Esophagus squamous epithelium (tissue), 5 donors: ENCODE measurements around the gene SLC19A1. TPM values are rescaled to one million over a fixed set of nuclear protein-coding genes. Genes with fewer than 3 reads are reported as not detected.

Experiments
- DNase-seq: peaks from one replicate; lab custom pipeline; 2025; lab: John Stamatoyannopoulos, UW
- H3K27ac ChIP-seq, 4 donors: fragments of 200-600 bp; sonication (generic); one replicate each; pipeline ENCODE4 v1.5.1; 2016 to 2019; ENCODE audit warnings: mild to moderate bottlenecking in 1 of 4
- H3K27me3 ChIP-seq, 4 donors: fragments of 200-600 bp; sonication (generic); 1 replicate in 3 of 4; 2 replicates in 1 of 4; pipeline versions ENCODE4 v1.5.1 to v1.6.0; 2017 to 2021; ENCODE audit warnings: antibody characterized with exemption in 1 of 4
- H3K36me3 ChIP-seq, 3 donors: fragments of 200-600 bp; sonication (generic); one replicate each; pipeline ENCODE4 v1.5.1; 2016 to 2019
- H3K4me1 ChIP-seq, 3 donors: fragments of 200-600 bp; sonication (generic); one replicate each; pipeline ENCODE4 v1.5.1; 2017 to 2019
- H3K4me3 ChIP-seq, 4 donors: fragments of 200-600 bp; sonication (generic); 1 replicate in 3 of 4; 2 replicates in 1 of 4; pipeline ENCODE4 v1.5.1; 2016 to 2019; ENCODE audit warnings: mild to moderate bottlenecking in 2 of 4, moderate library complexity in 1 of 4
- H3K9me3 ChIP-seq, 3 donors: fragments of 200-600 bp; sonication (generic); one replicate each; pipeline ENCODE4 v1.5.1; 2016 to 2019
- CTCF ChIP-seq, 6 experiments: fragments of 450-650 bp in 4 of 6; fragments of 200-600 bp in 2 of 6; sonication (generic) in 2 of 6; IDR thresholded peaks; one replicate each; pipeline ENCODE4 v1.5.1; 2016 to 2019; ENCODE audit warnings: antibody characterized with exemption in 6 of 6, mild to moderate bottlenecking in 4 of 6, moderate library complexity in 4 of 6
- POLR2A ChIP-seq, 4 donors: fragments of 450-650 bp; IDR thresholded peaks; one replicate each; pipeline ENCODE4 v1.6.1; 2017; ENCODE audit warnings: antibody characterized with exemption in 4 of 4, mild to moderate bottlenecking in 4 of 4, moderate library complexity in 3 of 4
- WGBS, 2 donors: methylation state at CpG; one replicate each; pipeline ENCODE4 v1.1.5; 2018; 5-methylcytosine and 5-hydroxymethylcytosine counted together
- intact Hi-C: fragments of 100-400 bp; cut with DNase I; formaldehyde crosslinking; loops from one replicate; pipeline ENCODE4 v1.15.0; 2022
- total RNA-seq, 4 donors: library from RNA; depleted of rRNA; stranded (reverse); fragments of >200 nt; gene quantifications; one replicate each; pipeline ENCODE4 v1.1.0, GENCODE V29; 2016
- donor health status: DM: yes; HTN: yes; CAD: no.

SLC19A1 gene
- total RNA-seq, 4 donors from 2014 or later, result 1.6 to 4.6 (median 2.9) TPM

GRCh38 chr21:45461369-45461750 is 80.9 kb downstream of the SLC19A1 start:
- intact Hi-C loops, result no loop called here
- Histone ChIP-seq H3K4me3 (no peak overlapping the region), H3K36me3 (peaks cover 0 to 17% (median 0%) of the 10 kb centered on the region in 3 donors), H3K9me3 (peaks cover 0 to 9% (median 0%) of the 10 kb centered on the region in 3 donors), H3K4me1 (peaks cover 5 to 35% (median 9%) of the 10 kb centered on the region in 3 donors), H3K27me3 (peaks cover 0 to 45% (median 0%) of the 10 kb centered on the region in 4 donors), H3K27ac (no peak overlapping the region)
- no peak for DNase-seq
- WGBS, 2 donors, result 89 to 91% methylated on average over 2 to 3 of the region's 5 CpGs
- TF ChIP-seq CTCF (IDR thresholded peaks at IDR 0.05) (no peak), POLR2A (IDR thresholded peaks at IDR 0.05) (no peak)

GRCh38 chr21:45460611-45461368 is 81.5 kb downstream of the SLC19A1 start:
- TF ChIP-seq POLR2A (IDR thresholded peaks at IDR 0.05) (no peak), CTCF (IDR thresholded peaks at IDR 0.05) (no peak)
- H3K4me3 ChIP-seq, result no peak overlapping the region
- peaks cover 0 to 45% (median 0%) of the 10 kb centered on the region in 4 donors for H3K27me3 ChIP-seq
- peaks cover 0 to 9% (median 0%) of the 10 kb centered on the region in 3 donors for H3K9me3 ChIP-seq
- H3K27ac ChIP-seq, result no peak overlapping the region
- intact Hi-C loops, result no loop called here
- no peak for DNase-seq
- WGBS, 2 donors, result 74 to 75% methylated on average over 8 of the region's 9 CpGs
- H3K4me1 ChIP-seq, result peaks cover 10 to 39% (median 15%) of the 10 kb centered on the region in 3 donors
- peaks cover 0 to 17% (median 0%) of the 10 kb centered on the region in 3 donors for H3K36me3 ChIP-seq

GRCh38 chr21:45460011-45460565 is 82.2 kb downstream of the SLC19A1 start:
- Histone ChIP-seq H3K9me3 (peaks cover 0 to 9% (median 0%) of the 10 kb centered on the region in 3 donors), H3K4me1 (peaks cover 17 to 46% (median 22%) of the 10 kb centered on the region in 3 donors), H3K4me3 (no peak overlapping the region), H3K27ac (no peak overlapping the region), H3K36me3 (peaks cover 0 to 17% (median 0%) of the 10 kb centered on the region in 3 donors), H3K27me3 (peaks cover 0 to 46% (median 0%) of the 10 kb centered on the region in 4 donors)
- no peak for TF ChIP-seq POLR2A (IDR thresholded peaks at IDR 0.05)
- TF ChIP-seq CTCF (IDR thresholded peaks at IDR 0.05), result no peak
- intact Hi-C loops, result no loop called here
- DNase-seq, result no peak
- WGBS, 2 donors, result 83 to 89% methylated on average over 2 to 3 of the region's 23 CpGs

GRCh38 chr21:45459171-45460010 is 82.8 kb downstream of the SLC19A1 start:
- WGBS, 2 donors, result 80% methylated on average over 2 of the region's 23 CpGs; no CpG with 5 or more reads in 1 of the 2 donors
- Histone ChIP-seq H3K36me3 (peaks cover 0 to 17% (median 0%) of the 10 kb centered on the region in 3 donors), H3K9me3 (peaks cover 0 to 9% (median 0%) of the 10 kb centered on the region in 3 donors), H3K4me3 (no peak overlapping the region), H3K27ac (no peak overlapping the region), H3K4me1 (peaks cover 24 to 53% (median 29%) of the 10 kb centered on the region in 3 donors), H3K27me3 (peaks cover 0 to 53% (median 0%) of the 10 kb centered on the region in 4 donors)
- intact Hi-C loops, result no loop called here
- TF ChIP-seq CTCF (IDR thresholded peaks at IDR 0.05) (no peak), POLR2A (IDR thresholded peaks at IDR 0.05) (no peak)
- no peak for DNase-seq
